Measurements from ENCODE around the gene TMEM141.

DNA sequence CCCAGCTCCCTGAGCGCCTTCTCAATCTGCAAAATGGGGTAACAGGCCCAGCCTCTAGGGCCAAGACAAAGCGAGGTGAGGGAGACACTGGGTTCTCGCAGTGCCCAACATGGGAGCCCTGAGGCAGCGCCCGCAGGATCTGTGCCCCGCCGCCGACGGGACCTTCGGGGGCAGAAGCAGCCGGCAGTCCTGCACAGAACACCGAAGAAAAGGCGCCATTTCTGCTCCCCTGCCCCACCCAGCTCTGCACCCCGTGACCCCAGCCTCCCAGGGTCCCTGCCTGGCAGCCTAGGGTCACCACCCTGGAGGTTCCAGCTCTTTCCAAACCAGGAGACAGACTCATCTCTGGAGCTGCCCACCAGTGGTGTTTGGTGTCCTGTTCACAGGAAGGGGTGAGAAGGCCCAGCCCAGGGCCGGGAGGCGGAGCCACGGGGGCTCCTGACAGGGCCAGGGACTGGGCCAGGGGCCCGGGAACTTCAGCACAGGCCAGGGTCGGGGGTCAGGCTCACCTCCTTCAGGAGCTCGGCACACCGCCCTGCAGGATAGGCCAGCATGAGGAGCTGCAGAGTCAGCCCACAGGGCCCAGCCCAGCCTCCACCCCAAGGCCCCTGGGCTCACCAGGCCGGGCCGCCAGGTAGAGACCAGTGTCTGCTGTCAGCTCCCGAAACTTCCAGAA lies 36.4 kb upstream of the TMEM141 start:
- TF ChIP-seq YY1 (IDR thresholded peaks at IDR 0.05; ENCODE audit: low read depth): no peak
- no peak for TF ChIP-seq RFX5 (IDR thresholded peaks at IDR 0.05; ENCODE audit: low read length)
- TF ChIP-seq, protein P1, sequence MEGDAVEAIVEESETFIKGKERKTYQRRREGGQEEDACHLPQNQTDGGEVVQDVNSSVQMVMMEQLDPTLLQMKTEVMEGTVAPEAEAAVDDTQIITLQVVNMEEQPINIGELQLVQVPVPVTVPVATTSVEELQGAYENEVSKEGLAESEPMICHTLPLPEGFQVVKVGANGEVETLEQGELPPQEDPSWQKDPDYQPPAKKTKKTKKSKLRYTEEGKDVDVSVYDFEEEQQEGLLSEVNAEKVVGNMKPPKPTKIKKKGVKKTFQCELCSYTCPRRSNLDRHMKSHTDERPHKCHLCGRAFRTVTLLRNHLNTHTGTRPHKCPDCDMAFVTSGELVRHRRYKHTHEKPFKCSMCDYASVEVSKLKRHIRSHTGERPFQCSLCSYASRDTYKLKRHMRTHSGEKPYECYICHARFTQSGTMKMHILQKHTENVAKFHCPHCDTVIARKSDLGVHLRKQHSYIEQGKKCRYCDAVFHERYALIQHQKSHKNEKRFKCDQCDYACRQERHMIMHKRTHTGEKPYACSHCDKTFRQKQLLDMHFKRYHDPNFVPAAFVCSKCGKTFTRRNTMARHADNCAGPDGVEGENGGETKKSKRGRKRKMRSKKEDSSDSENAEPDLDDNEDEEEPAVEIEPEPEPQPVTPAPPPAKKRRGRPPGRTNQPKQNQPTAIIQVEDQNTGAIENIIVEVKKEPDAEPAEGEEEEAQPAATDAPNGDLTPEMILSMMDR (IDR thresholded peaks at IDR 0.05): no peak
- TF ChIP-seq, protein P2, sequence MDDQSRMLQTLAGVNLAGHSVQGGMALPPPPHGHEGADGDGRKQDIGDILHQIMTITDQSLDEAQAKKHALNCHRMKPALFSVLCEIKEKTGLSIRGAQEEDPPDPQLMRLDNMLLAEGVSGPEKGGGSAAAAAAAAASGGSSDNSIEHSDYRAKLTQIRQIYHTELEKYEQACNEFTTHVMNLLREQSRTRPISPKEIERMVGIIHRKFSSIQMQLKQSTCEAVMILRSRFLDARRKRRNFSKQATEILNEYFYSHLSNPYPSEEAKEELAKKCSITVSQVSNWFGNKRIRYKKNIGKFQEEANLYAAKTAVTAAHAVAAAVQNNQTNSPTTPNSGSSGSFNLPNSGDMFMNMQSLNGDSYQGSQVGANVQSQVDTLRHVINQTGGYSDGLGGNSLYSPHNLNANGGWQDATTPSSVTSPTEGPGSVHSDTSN (IDR thresholded peaks at IDR 0.05): no peak
- TF ChIP-seq, protein P3, sequence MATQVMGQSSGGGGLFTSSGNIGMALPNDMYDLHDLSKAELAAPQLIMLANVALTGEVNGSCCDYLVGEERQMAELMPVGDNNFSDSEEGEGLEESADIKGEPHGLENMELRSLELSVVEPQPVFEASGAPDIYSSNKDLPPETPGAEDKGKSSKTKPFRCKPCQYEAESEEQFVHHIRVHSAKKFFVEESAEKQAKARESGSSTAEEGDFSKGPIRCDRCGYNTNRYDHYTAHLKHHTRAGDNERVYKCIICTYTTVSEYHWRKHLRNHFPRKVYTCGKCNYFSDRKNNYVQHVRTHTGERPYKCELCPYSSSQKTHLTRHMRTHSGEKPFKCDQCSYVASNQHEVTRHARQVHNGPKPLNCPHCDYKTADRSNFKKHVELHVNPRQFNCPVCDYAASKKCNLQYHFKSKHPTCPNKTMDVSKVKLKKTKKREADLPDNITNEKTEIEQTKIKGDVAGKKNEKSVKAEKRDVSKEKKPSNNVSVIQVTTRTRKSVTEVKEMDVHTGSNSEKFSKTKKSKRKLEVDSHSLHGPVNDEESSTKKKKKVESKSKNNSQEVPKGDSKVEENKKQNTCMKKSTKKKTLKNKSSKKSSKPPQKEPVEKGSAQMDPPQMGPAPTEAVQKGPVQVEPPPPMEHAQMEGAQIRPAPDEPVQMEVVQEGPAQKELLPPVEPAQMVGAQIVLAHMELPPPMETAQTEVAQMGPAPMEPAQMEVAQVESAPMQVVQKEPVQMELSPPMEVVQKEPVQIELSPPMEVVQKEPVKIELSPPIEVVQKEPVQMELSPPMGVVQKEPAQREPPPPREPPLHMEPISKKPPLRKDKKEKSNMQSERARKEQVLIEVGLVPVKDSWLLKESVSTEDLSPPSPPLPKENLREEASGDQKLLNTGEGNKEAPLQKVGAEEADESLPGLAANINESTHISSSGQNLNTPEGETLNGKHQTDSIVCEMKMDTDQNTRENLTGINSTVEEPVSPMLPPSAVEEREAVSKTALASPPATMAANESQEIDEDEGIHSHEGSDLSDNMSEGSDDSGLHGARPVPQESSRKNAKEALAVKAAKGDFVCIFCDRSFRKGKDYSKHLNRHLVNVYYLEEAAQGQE (IDR thresholded peaks at IDR 0.05; ENCODE audit: low read depth, low read length): no peak
- TF ChIP-seq TCF12 (IDR thresholded peaks at IDR 0.05): no peak
- TF ChIP-seq, protein P4, sequence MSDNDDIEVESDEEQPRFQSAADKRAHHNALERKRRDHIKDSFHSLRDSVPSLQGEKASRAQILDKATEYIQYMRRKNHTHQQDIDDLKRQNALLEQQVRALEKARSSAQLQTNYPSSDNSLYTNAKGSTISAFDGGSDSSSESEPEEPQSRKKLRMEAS (IDR thresholded peaks at IDR 0.05; ENCODE audit: low read depth): no peak
- TF ChIP-seq JUND (IDR thresholded peaks at IDR 0.05): no peak
- TF ChIP-seq EP300 (IDR thresholded peaks at IDR 0.05; ENCODE audit: borderline replicate concordance in 1 of 2, low read depth in 1 of 2, low read length in 1 of 2): no peak
- TF ChIP-seq, protein P5, sequence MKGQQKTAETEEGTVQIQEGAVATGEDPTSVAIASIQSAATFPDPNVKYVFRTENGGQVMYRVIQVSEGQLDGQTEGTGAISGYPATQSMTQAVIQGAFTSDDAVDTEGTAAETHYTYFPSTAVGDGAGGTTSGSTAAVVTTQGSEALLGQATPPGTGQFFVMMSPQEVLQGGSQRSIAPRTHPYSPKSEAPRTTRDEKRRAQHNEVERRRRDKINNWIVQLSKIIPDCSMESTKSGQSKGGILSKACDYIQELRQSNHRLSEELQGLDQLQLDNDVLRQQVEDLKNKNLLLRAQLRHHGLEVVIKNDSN (IDR thresholded peaks at IDR 0.05; ENCODE audit: borderline replicate concordance, low read depth): no peak
